Tibial nerve (tissue), 4 donors: ENCODE results near the gene CHKA. TPM values are rescaled to one million over a fixed set of nuclear protein-coding genes. Genes with fewer than 3 reads are reported as not detected.
A peak's percentile ranks its signal among the peaks of the same experiment; 100 is the strongest.

Experiments
- DNase-seq, 2 donors: peaks; one replicate each; pipeline ENCODE4 v3.0.0-alpha.2; 2019; ENCODE audit warnings: low spot score in 2 of 2
- H3K27ac ChIP-seq, 4 donors: fragments of 200-600 bp; sonication (generic) in 3 of 4; one replicate each; pipeline ENCODE4 v1.5.1; 2017 to 2019; ENCODE audit warnings: mild to moderate bottlenecking in 1 of 4
- H3K27me3 ChIP-seq, 2 donors: fragments of 200-600 bp; sonication (generic) in 1 of 2; one replicate each; pipeline versions ENCODE4 v1.5.1 to v1.6.0; 2017 to 2019
- H3K36me3 ChIP-seq, 3 donors: fragments of 200-600 bp; sonication (generic); one replicate each; pipeline ENCODE4 v1.5.1; 2018 to 2019
- H3K4me1 ChIP-seq, 4 donors: fragments of 200-600 bp; sonication (generic) in 3 of 4; one replicate each; pipeline ENCODE4 v1.5.1; 2017 to 2019
- H3K4me3 ChIP-seq, 4 donors: fragments of 200-600 bp; sonication (generic) in 3 of 4; one replicate each; pipeline ENCODE4 v1.5.1; 2017 to 2019; ENCODE audit warnings: mild to moderate bottlenecking in 1 of 4, moderate library complexity in 1 of 4
- H3K9me3 ChIP-seq, 4 donors: fragments of 200-600 bp; sonication (generic) in 3 of 4; one replicate each; pipeline ENCODE4 v1.5.1; 2017 to 2019
- EP300 ChIP-seq, 2 donors: sonication (generic); formaldehyde crosslinking; IDR thresholded peaks; one replicate each; pipeline ENCODE4 v1.6.1; 2017; ENCODE audit warnings: antibody characterized with exemption in 2 of 2, mild to moderate bottlenecking in 1 of 2
- POLR2A ChIP-seq, 2 donors: fragments of 450-650 bp; IDR thresholded peaks; one replicate each; pipeline ENCODE4 v1.6.1; 2017; ENCODE audit warnings: antibody characterized with exemption in 2 of 2, mild to moderate bottlenecking in 2 of 2, moderate library complexity in 2 of 2
- WGBS, 2 donors: methylation state at CpG; one replicate each; pipeline ENCODE4 v1.1.5; 2018; 5-methylcytosine and 5-hydroxymethylcytosine counted together
- total RNA-seq, 4 donors: library from RNA; depleted of rRNA; stranded (reverse); fragments of >200 nt; gene quantifications; one replicate each; pipeline ENCODE4 v1.1.0, GENCODE V29; 2016
- TF ChIP-seq, protein P1 (sequence below), 5 experiments: fragments of 200-600 bp in 3 of 5; fragments of 450-650 bp in 2 of 5; sonication (generic) in 3 of 5; IDR thresholded peaks; one replicate each; pipeline ENCODE4 v1.5.1; 2016 to 2019; ENCODE audit warnings: antibody characterized with exemption in 5 of 5, mild to moderate bottlenecking in 3 of 5, moderate library complexity in 2 of 5

Gene CHKA
- total RNA-seq, 4 donors from 2014 or later = 53.7 to 83.9 (median 78.0) TPM

DNA sequence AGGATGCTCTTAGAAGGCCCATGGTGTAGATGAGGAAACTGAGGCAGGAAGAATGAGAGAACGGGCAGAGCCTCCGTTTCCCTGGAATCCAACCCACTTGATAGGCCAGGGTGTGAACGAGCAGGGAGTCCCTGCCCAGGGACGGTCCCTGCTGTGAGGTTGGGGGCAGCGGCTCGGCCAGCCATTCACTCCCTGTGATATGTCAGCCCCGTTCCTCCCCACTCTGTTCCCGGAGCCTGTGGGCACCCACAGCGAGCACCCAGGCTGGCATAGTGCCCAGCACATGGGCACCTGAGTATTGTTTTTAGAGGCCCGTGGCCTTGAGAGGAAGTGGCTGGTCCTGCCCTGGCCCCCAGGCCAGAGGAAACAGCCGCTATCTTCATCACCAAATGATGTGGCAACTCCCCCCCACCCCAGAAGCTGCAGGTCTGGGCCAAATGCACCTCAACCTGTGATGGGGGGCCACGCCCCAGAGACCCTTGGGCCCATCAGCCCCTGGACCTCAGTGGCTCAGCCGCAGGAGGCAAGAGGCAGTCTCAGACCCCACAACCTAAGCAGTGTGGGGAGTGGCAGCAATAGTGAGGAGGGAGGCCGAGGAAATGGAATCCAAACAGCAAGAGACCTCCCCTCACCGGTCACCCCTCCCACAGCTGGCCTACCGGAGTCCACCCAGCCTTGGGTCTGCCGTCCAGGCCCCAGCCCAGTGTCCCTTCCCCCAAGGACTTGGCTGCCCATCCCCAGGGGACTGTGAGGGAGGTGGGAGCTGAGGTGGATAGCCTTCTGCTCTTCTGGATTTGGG, 108.9 kb downstream of the CHKA start:
- Histone ChIP-seq H3K27me3 (no peaks in the 10 kb centered on the region), H3K4me1 (peaks cover 0 to 96% (median 75%) of the 10 kb centered on the region in 4 donors), H3K36me3 (peaks cover 0 to 12% (median 0%) of the 10 kb centered on the region in 3 donors), H3K27ac (peak overlapping the region; percentile 93 to 98 (median 96)), H3K4me3 (no peak overlapping the region), H3K9me3 (no peaks in the 10 kb centered on the region)
- WGBS, 2 donors = 59 to 66% methylated on average over 15 to 17 of the region's 17 CpGs
- TF ChIP-seq EP300 (IDR thresholded peaks at IDR 0.05) = no peak
- no peak for TF ChIP-seq POLR2A (IDR thresholded peaks at IDR 0.05)
- TF ChIP-seq, protein P1, sequence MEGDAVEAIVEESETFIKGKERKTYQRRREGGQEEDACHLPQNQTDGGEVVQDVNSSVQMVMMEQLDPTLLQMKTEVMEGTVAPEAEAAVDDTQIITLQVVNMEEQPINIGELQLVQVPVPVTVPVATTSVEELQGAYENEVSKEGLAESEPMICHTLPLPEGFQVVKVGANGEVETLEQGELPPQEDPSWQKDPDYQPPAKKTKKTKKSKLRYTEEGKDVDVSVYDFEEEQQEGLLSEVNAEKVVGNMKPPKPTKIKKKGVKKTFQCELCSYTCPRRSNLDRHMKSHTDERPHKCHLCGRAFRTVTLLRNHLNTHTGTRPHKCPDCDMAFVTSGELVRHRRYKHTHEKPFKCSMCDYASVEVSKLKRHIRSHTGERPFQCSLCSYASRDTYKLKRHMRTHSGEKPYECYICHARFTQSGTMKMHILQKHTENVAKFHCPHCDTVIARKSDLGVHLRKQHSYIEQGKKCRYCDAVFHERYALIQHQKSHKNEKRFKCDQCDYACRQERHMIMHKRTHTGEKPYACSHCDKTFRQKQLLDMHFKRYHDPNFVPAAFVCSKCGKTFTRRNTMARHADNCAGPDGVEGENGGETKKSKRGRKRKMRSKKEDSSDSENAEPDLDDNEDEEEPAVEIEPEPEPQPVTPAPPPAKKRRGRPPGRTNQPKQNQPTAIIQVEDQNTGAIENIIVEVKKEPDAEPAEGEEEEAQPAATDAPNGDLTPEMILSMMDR (IDR thresholded peaks at IDR 0.05) = no peak
- no peak for DNase-seq

DNA sequence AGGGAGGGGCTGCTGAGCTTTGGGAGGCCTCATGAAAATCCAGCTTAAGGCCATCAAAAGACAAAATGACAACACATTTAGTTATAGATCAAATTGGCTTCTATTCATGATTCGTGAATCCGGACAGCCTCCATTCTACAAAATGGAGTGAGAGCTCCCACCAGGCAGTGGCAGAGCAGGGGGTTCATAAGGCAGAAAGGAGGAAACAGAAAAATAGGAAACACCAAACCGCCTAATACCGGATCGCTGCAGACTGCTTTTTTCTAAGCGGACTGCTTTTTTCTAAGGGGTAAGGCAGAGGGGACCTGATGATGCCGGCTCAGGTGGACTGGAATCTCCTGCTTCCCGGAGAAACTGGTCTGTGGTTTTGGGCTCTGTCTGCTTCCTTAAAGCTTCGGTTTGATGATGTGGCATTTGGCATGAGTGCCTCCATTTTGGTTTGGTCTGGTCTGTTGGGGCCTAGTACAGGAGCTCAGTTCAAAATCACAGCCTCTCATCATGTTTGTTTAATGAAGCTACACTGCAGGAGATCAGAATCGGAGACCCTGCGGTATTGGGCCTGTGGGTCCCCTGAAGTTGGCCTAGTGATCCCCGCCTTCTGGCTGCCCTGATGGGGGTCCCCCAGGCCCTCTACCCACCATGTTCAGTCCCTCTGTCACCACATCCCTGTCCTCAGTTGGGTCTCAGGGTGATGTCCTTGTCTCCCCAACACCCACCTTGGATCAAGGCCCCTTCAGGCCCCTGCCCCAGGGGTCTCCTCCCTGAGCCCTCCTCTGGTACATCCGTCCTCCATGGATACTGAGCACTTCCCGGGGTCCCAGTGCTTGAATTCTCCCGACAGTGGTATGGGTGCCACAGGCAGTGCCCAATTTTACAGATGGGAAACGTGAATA, 109.9 kb downstream of the CHKA start:
- Histone ChIP-seq H3K9me3 (no peaks in the 10 kb centered on the region), H3K4me1 (peaks cover 0 to 86% (median 66%) of the 10 kb centered on the region in 4 donors), H3K4me3 (peak overlapping the region; percentile 43 to 60 (median 50)), H3K27ac (peak overlapping the region; percentile 93 to 98 (median 96)), H3K36me3 (peaks cover 0 to 12% (median 0%) of the 10 kb centered on the region in 3 donors), H3K27me3 (no peaks in the 10 kb centered on the region)
- 71 to 76% methylated on average over 16 of the region's 16 CpGs for WGBS, 2 donors
- TF ChIP-seq, protein P1 (IDR thresholded peaks at IDR 0.05) = no peak
- TF ChIP-seq POLR2A (IDR thresholded peaks at IDR 0.05) (no peak), EP300 (IDR thresholded peaks at IDR 0.05) (no peak)
- no peak for DNase-seq

- Histone ChIP-seq H3K27me3 (no peaks in the 10 kb centered on the region), H3K4me1 (peaks cover 0 to 77% (median 66%) of the 10 kb centered on the region in 4 donors), H3K36me3 (peaks cover 0 to 3% (median 0%) of the 10 kb centered on the region in 3 donors), H3K9me3 (no peaks in the 10 kb centered on the region), H3K4me3 (peak within 1 kb of the TSS; percentile 43 to 60 (median 50)), H3K27ac (peak within 1 kb of the TSS; percentile 93 to 98 (median 96))
- DNase-seq = peak; percentile 88 to 97
- TF ChIP-seq, protein P1 (IDR thresholded peaks at IDR 0.05) = peak in 3 of 5 experiments; percentile 9 to 49 (median 43)
- TF ChIP-seq POLR2A (IDR thresholded peaks at IDR 0.05) = peak; percentile 82 to 84
- TF ChIP-seq EP300 (IDR thresholded peaks at IDR 0.05) = peak; percentile 86 to 97
- WGBS, 2 donors = 5 to 8% methylated on average over 18 to 25 of the region's 33 CpGs
Measured at GRCh38 chr11:68010090-68011041, 110.8 kb downstream of the CHKA start, which contains the start of gene ALDH3B1. Gene ALDH3B1 (plus strand): TSS chr11:68010327. CDS start chr11:68015298, 4,971 bp downstream.

- H3K4me1 ChIP-seq = peaks cover 0 to 70% (median 60%) of the 10 kb centered on the region in 4 donors
- TF ChIP-seq EP300 (IDR thresholded peaks at IDR 0.05) (no peak), POLR2A (IDR thresholded peaks at IDR 0.05) (no peak)
- TF ChIP-seq, protein P1 (IDR thresholded peaks at IDR 0.05) = no peak
- no peaks in the 10 kb centered on the region for H3K36me3 ChIP-seq
- peak overlapping the region; percentile 93 to 98 (median 96) for H3K27ac ChIP-seq
- peak overlapping the region in 3 of 4 donors; percentile 43 to 60 (median 43) for H3K4me3 ChIP-seq
- no peak for DNase-seq
- no peaks in the 10 kb centered on the region for H3K27me3 ChIP-seq
- WGBS, 2 donors = 35 to 57% methylated on average over 12 of the region's 12 CpGs
- H3K9me3 ChIP-seq = no peaks in the 10 kb centered on the region
Measured at GRCh38 chr11:68009391-68010089, 111.6 kb downstream of the CHKA start.
